Chondrocyte (in vitro differentiated cells): Measurements from ENCODE around the gene SFI1. TPM values are rescaled to one million over a fixed set of nuclear protein-coding genes. Genes with fewer than 3 reads are reported as not detected.
"Not testable (repeated sequence)": the region's sequence is repeated elsewhere in the genome, so short reads cannot be mapped to it uniquely, and the experiment has no call there.

Experiments
- DNase-seq: peaks from one replicate; pipeline ENCODE4 v3.0.0; 2021; ENCODE audit warnings: mixed read lengths, low spot score
- H3K27ac Mint-ChIP-seq: one replicate; pipeline ENCODE4 v1.8.0; 2021; ENCODE audit warnings: mild to moderate bottlenecking, moderate library complexity, mixed read lengths; ENCODE audit not compliant: unreplicated experiment
- H3K27me3 Mint-ChIP-seq: 2 replicates; pipeline ENCODE4 v1.8.0; 2021; ENCODE audit warnings: low read depth, mixed read lengths
- H3K36me3 Mint-ChIP-seq: 2 replicates; pipeline ENCODE4 v1.8.0; 2021; ENCODE audit warnings: low read depth, mixed read lengths
- H3K4me1 Mint-ChIP-seq: 2 replicates; pipeline ENCODE4 v1.8.0; 2021; ENCODE audit warnings: low read depth, mild to moderate bottlenecking, mixed read lengths
- H3K4me3 Mint-ChIP-seq: one replicate; pipeline ENCODE4 v1.8.0; 2021; ENCODE audit warnings: mild to moderate bottlenecking, moderate library complexity, mixed read lengths; ENCODE audit not compliant: unreplicated experiment
- H3K9me3 Mint-ChIP-seq: 2 replicates; pipeline ENCODE4 v1.8.0; 2021; ENCODE audit warnings: low read depth, mixed read lengths
- microRNA-seq: library from miRNA; unstranded; fragments of <30 nt; microRNA quantifications from one replicate; pipeline ENCODE4 v1.2.0, GENCODE V29; 2020; ENCODE audit warnings: borderline number of aligned reads
- total RNA-seq: library from RNA; stranded (reverse); gene quantifications from 3 replicates; pipeline ENCODE4 v1.2.1, GENCODE V29; 2021
- TF ChIP-seq, protein P1 (sequence below): fragments of 200-600 bp; sonication (generic); IDR thresholded peaks from 2 replicates; pipeline ENCODE4 v1.5.0; 2021; ENCODE audit warnings: antibody characterized with exemption, mild to moderate bottlenecking, moderate library complexity

Gene SFI1
- total RNA-seq, 1 donor from 2014 or later = 20.3 TPM

DNA sequence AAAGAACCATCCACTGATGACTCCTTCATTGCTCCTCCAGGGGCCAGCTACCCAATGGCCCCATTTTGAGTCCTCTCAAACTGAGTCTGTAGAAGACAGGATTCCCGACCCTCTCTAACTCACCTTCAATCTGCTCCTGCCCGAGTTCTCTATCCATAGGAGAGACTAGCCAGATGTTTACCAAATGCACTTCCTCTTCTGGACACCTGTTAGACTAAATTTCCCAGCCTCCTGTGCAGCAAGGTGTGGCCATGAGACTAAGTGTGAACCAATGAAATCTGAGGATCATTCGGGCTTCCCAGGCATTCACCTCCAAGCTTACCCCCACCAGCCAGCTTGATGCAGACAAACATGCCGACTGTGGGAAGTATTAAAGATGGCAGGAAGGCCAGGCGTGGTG is 158.1 kb downstream of the SFI1 start:
- TF ChIP-seq, protein P1, sequence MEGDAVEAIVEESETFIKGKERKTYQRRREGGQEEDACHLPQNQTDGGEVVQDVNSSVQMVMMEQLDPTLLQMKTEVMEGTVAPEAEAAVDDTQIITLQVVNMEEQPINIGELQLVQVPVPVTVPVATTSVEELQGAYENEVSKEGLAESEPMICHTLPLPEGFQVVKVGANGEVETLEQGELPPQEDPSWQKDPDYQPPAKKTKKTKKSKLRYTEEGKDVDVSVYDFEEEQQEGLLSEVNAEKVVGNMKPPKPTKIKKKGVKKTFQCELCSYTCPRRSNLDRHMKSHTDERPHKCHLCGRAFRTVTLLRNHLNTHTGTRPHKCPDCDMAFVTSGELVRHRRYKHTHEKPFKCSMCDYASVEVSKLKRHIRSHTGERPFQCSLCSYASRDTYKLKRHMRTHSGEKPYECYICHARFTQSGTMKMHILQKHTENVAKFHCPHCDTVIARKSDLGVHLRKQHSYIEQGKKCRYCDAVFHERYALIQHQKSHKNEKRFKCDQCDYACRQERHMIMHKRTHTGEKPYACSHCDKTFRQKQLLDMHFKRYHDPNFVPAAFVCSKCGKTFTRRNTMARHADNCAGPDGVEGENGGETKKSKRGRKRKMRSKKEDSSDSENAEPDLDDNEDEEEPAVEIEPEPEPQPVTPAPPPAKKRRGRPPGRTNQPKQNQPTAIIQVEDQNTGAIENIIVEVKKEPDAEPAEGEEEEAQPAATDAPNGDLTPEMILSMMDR = no peak
- Mint-ChIP-seq H3K27me3 (no peaks in the 10 kb centered on the region), H3K36me3 (no peaks in the 10 kb centered on the region), H3K27ac (no peak overlapping the region), H3K9me3 (no peaks in the 10 kb centered on the region), H3K4me3 (no peak overlapping the region), H3K4me1 (peaks cover 19% of the 10 kb centered on the region)
- DNase-seq = no peak

DNA sequence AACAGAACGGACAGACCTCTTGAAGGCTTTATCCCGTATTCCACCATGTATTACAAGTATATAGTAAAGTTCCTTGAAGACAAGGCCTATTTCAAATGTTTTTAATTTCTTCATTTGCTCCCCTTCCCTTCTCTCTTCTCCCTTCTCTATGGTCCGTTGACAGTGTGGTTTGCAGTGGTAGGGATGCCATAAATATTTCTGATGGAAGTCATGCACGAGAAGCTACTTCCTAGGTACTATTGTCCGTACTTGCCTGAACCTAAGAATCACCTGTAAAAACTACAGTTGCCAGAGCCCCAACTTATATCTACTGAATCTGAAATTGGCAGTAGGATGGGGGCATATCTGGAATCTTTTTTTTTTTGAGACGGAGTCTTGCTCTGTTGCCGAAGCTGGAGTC is 162.9 kb downstream of the SFI1 start:
- Mint-ChIP-seq H3K9me3 (no peaks in the 10 kb centered on the region), H3K27ac (no peak overlapping the region), H3K27me3 (no peaks in the 10 kb centered on the region), H3K4me3 (no peak overlapping the region), H3K4me1 (peaks cover 32% of the 10 kb centered on the region), H3K36me3 (no peaks in the 10 kb centered on the region)
- TF ChIP-seq, protein P1 = no peak
- DNase-seq = no peak

DNA sequence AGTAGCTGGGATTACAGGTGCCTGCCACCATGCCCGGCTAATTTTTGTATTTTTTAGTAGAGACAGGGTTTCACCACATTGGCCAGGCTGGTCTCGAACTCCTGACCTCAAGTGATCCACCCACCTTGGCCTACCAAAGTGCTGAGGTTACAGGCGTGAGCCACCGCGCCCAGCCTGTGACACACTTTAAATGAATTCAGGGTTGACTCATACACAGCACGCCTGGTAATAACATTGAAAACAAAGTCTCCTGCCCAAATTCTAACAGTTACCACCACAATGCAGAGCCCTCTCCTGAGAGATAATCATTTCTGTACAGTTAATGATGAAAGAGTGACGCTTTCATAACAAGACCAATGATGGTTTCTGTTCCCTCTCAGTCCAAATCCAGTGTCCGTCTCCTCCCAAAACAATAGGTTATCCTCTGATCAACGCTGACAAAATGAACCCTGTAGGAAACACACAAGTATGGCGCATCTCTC is 164.6 kb downstream of the SFI1 start:
- not testable (repeated sequence) for H3K36me3 Mint-ChIP-seq, H3K27me3 Mint-ChIP-seq, DNase-seq, H3K9me3 Mint-ChIP-seq
- Mint-ChIP-seq H3K4me3 (peak overlapping the region; percentile 94), H3K27ac (peak overlapping the region; percentile 96), H3K4me1 (peaks cover 32% of the 10 kb centered on the region)

GRCh38 chr22:31661851-31662667 is 165.7 kb downstream of the SFI1 start, which contains the start of gene PISD:
Gene PISD, minus strand, starts transcription at chr22:31662215. Its CDS starts 7 bp downstream, at chr22:31662208.
- H3K4me1 Mint-ChIP-seq = peaks cover 32% of the 10 kb centered on the region
- TF ChIP-seq, protein P1 = no peak
- peak within 1 kb of the TSS; percentile 96 for H3K27ac Mint-ChIP-seq
- H3K9me3 Mint-ChIP-seq = no peaks in the 10 kb centered on the region
- peak; percentile 97 for DNase-seq
- no peaks in the 10 kb centered on the region for H3K27me3 Mint-ChIP-seq
- peak within 1 kb of the TSS; percentile 94 for H3K4me3 Mint-ChIP-seq
- H3K36me3 Mint-ChIP-seq = no peaks in the 10 kb centered on the region

DNA sequence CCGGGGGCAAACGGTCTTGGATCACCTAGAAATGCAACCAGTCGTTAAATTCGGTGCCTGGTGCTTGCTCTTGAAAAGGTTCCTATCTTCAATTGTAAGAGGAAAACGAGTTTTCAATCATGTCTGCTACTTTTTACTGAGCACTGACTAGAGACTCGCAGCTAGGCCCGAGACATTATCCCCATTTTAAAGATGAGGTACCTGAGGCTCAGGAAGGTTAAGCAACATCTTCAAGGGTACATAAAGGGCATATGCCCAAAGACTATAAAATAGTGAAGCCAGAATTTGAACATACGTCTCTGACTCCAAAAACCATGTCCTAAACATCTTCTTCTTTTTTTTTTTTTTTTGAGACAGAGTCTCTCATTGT is 166.3 kb downstream of the SFI1 start:
- H3K27me3 Mint-ChIP-seq = no peaks in the 10 kb centered on the region
- no peak for DNase-seq
- H3K9me3 Mint-ChIP-seq = no peaks in the 10 kb centered on the region
- H3K36me3 Mint-ChIP-seq = no peaks in the 10 kb centered on the region
- TF ChIP-seq, protein P1 = no peak
- peaks cover 32% of the 10 kb centered on the region for H3K4me1 Mint-ChIP-seq
- peak overlapping the region; percentile 94 for H3K4me3 Mint-ChIP-seq
- H3K27ac Mint-ChIP-seq = peak overlapping the region; percentile 96

Small RNA genes lying within 50 kb of the gene (microRNA-seq; reads per million reads assigned to microRNA genes)
- gene MIR7109 = not detected

Other genes starting within 250 kb of the SFI1 start
- gene PIK3IP1, start 204.0 kb upstream of the SFI1 start, total RNA-seq = 5.0 to 6.8 TPM (median 5.6 TPM) in 3 replicates
- gene PATZ1, start 150.2 kb upstream of the SFI1 start, total RNA-seq = 18.6 to 19.9 TPM (median 18.9 TPM) in 3 replicates
- 44.2 to 56.2 TPM (median 49.2 TPM) in 3 replicates for gene DRG1, start 96.9 kb upstream of the SFI1 start, total RNA-seq
- 29.3 to 34.0 TPM (median 31.9 TPM) in 3 replicates for gene EIF4ENIF1, start 6.7 kb upstream of the SFI1 start, total RNA-seq
- 28.6 to 32.8 TPM (median 28.9 TPM) in 3 replicates for gene PISD, start 165.7 kb downstream of the SFI1 start, total RNA-seq